GM23338 (cell line): ENCODE data around the gene WHAMM. TPM values are rescaled to one million over a fixed set of nuclear protein-coding genes. Genes with fewer than 3 reads are reported as not detected.

Experiments used
- ATAC-seq: fragments of 200-7000 bp; cut with Tn5 transposase; 3 replicates; pipeline ENCODE4 v1.9.1; 2020
- DNase-seq: peaks from one replicate; pipeline ENCODE4 v3.0.0-alpha.2; 2015; ENCODE audit warnings: low spot score
- H2AFZ ChIP-seq: fragments of 200-600 bp; sonication (generic); 2 replicates; pipeline ENCODE4 v1.8.0; 2016; ENCODE audit warnings: antibody characterized with exemption, mild to moderate bottlenecking, moderate library complexity
- H3F3A ChIP-seq: fragments of 200-600 bp; sonication (generic); replicated peaks from 2 replicates; pipeline ENCODE4 v1.8.0; 2017; ENCODE audit warnings: antibody characterized with exemption, mixed run types, low read depth
- H3K27ac ChIP-seq: fragments of 200-600 bp; sonication (generic); 2 replicates; pipeline ENCODE4 v1.6.1; 2016; ENCODE audit warnings: low read depth
- H3K27me3 ChIP-seq: fragments of 200-600 bp; sonication (generic); 2 replicates; pipeline ENCODE4 v1.8.0; 2016; ENCODE audit warnings: mild to moderate bottlenecking, mixed run types, moderate library complexity; ENCODE audit not compliant: insufficient read depth
- H3K36me3 ChIP-seq: fragments of 200-600 bp; sonication (generic); 2 replicates; pipeline ENCODE4 v1.8.0; 2016; ENCODE audit warnings: mild to moderate bottlenecking; ENCODE audit not compliant: insufficient read depth
- H3K4me1 ChIP-seq: fragments of 200-600 bp; sonication (generic); 2 replicates; pipeline ENCODE4 v1.8.0; 2016; ENCODE audit warnings: mild to moderate bottlenecking, moderate library complexity; ENCODE audit not compliant: insufficient read depth
- H3K4me2 ChIP-seq: fragments of 200-600 bp; sonication (generic); 2 replicates; pipeline ENCODE4 v1.7.1; 2017; ENCODE audit warnings: mixed run types
- H3K4me3 ChIP-seq: fragments of 200-600 bp; sonication (generic); 2 replicates; pipeline ENCODE4 v1.6.1; 2016; ENCODE audit warnings: mixed run types
- H3K79me2 ChIP-seq: fragments of 200-600 bp; sonication (generic); replicated peaks from 2 replicates; pipeline ENCODE4 v1.8.0; 2017; ENCODE audit warnings: mild to moderate bottlenecking; ENCODE audit not compliant: insufficient read depth
- H3K9me2 ChIP-seq: fragments of 200-600 bp; sonication (generic); 2 replicates; pipeline ENCODE4 v1.8.0; 2017; ENCODE audit not compliant: insufficient read depth
- H4K20me1 ChIP-seq: fragments of 200-600 bp; sonication (generic); replicated peaks from 2 replicates; pipeline ENCODE4 v1.8.0; 2017; ENCODE audit warnings: mild to moderate bottlenecking; ENCODE audit not compliant: insufficient read depth
- H3K27ac Mint-ChIP-seq: 2 replicates; pipeline ENCODE4 v1.8.0; 2020; ENCODE audit warnings: inconsistent platforms, mild to moderate bottlenecking, moderate library complexity, mixed read lengths
- H3K27me3 Mint-ChIP-seq: 3 replicates; pipeline ENCODE4 v1.8.0; 2022; ENCODE audit warnings: low read depth, mild to moderate bottlenecking, moderate library complexity, mixed read lengths, inconsistent platforms; ENCODE audit not compliant: insufficient read depth, poor library complexity
- H3K36me3 Mint-ChIP-seq: 3 replicates; pipeline ENCODE4 v1.8.0; 2021; ENCODE audit warnings: low read depth, mild to moderate bottlenecking, inconsistent platforms, moderate library complexity, mixed read lengths
- H3K4me1 Mint-ChIP-seq: 3 replicates; pipeline ENCODE4 v1.8.0; 2020; ENCODE audit warnings: mild to moderate bottlenecking, inconsistent platforms, mixed read lengths
- H3K4me3 Mint-ChIP-seq: 3 replicates; pipeline ENCODE4 v1.8.0; 2021; ENCODE audit warnings: moderate library complexity, mild to moderate bottlenecking, inconsistent platforms, mixed read lengths
- H3K9me3 Mint-ChIP-seq: 3 replicates; pipeline ENCODE4 v1.8.0; 2020; ENCODE audit warnings: moderate library complexity, mild to moderate bottlenecking, inconsistent platforms, mixed read lengths
- CREB1 ChIP-seq: fragments of 250-450 bp; sonication (Bioruptor Pico); IDR thresholded peaks from 2 replicates; pipeline ENCODE4 v1.5.0; 2020; ENCODE audit warnings: low read depth, mild to moderate bottlenecking, moderate library complexity
- CTCF ChIP-seq, 2 experiments: fragments of 200-600 bp in 1 of 2; sonication (generic) in 1 of 2; conservative IDR thresholded peaks; 2 replicates each; pipeline versions ENCODE4 v1.5.1 to v1.6.1; 2016 to 2017; ENCODE audit warnings: antibody characterized with exemption in 2 of 2, low read depth in 2 of 2, mild to moderate bottlenecking in 2 of 2, moderate library complexity in 1 of 2
- ETS1 ChIP-seq: IDR thresholded peaks from 2 replicates; pipeline ENCODE4 v1.6.1; 2016; ENCODE audit warnings: antibody characterized with exemption
- EZH2 ChIP-seq: fragments of 200-600 bp; sonication (generic); IDR thresholded peaks from one replicate; pipeline ENCODE4 v1.8.0; 2017; ENCODE audit warnings: antibody characterized with exemption, mild to moderate bottlenecking, low read depth; ENCODE audit not compliant: unreplicated experiment
- EZH2phosphoT487 ChIP-seq: fragments of 200-600 bp; sonication (generic); IDR thresholded peaks from one replicate; pipeline ENCODE4 v1.8.1; 2018; ENCODE audit warnings: antibody characterized with exemption; ENCODE audit not compliant: unreplicated experiment
- JUNB ChIP-seq: IDR thresholded peaks from one replicate; pipeline ENCODE4 v1.6.1; 2016; ENCODE audit warnings: antibody characterized with exemption; ENCODE audit not compliant: unreplicated experiment
- NANOG ChIP-seq: IDR thresholded peaks from 2 replicates; pipeline ENCODE4 v1.6.1; 2016; ENCODE audit warnings: antibody characterized with exemption, borderline replicate concordance
- POLR2AphosphoS5 ChIP-seq: IDR thresholded peaks from 2 replicates; pipeline ENCODE4 v1.6.1; 2016; ENCODE audit warnings: antibody characterized with exemption, low read depth
- REST ChIP-seq: IDR thresholded peaks from one replicate; pipeline ENCODE4 v1.6.1; 2018; ENCODE audit warnings: antibody characterized with exemption; ENCODE audit not compliant: unreplicated experiment
- STAT1 ChIP-seq: IDR thresholded peaks from one replicate; pipeline ENCODE4 v1.6.1; 2016; ENCODE audit warnings: antibody characterized with exemption; ENCODE audit not compliant: unreplicated experiment
- ZNF114 ChIP-seq: fragments of 250-450 bp; sonication (Bioruptor Pico); IDR thresholded peaks from 2 replicates; pipeline ENCODE4 v1.5.0; 2020; ENCODE audit warnings: mild to moderate bottlenecking, moderate library complexity
- ZNF331 ChIP-seq: fragments of 250-450 bp; sonication (Bioruptor Pico); IDR thresholded peaks from 2 replicates; pipeline ENCODE4 v1.5.0; 2020; ENCODE audit warnings: low read depth, mild to moderate bottlenecking, moderate library complexity
- ZNF462 ChIP-seq: fragments of 250-450 bp; sonication (Bioruptor Pico); IDR thresholded peaks from 2 replicates; pipeline ENCODE4 v1.5.0; 2020; ENCODE audit warnings: mild to moderate bottlenecking, moderate library complexity
- polyA plus RNA-seq: library from polyadenylated mRNA; unstranded; fragments of >200 nt; fragmentation: Nextera tagmentation; extraction: Ambion mirVana; gene quantifications from 2 replicates; pipeline ENCODE4 v1.2.1, GENCODE V29; 2016
- total RNA-seq: library from RNA; depleted of rRNA; stranded (reverse); fragments of >200 nt; shearing (Covaris generic); gene quantifications from 2 replicates; pipeline ENCODE4 v1.2.3, GENCODE V29; 2014

The WHAMM gene
- total and polyA plus RNA-seq, 2 experiments from 2014 or later = 2.2 to 4.1 TPM

- Histone ChIP-seq H3K36me3 (no peaks in the 10 kb centered on the region), H3F3A (no peaks in the 10 kb centered on the region), H3K4me3 (no peak overlapping the region), H3K4me2 (no peak overlapping the region), H3K4me1 (no peaks in the 10 kb centered on the region), H3K79me2 (no peaks in the 10 kb centered on the region), H3K27ac (no peak overlapping the region), H3K9me2 (no peaks in the 10 kb centered on the region), H2AFZ (no peak overlapping the region), H4K20me1 (no peaks in the 10 kb centered on the region), H3K27me3 (no peaks in the 10 kb centered on the region)
- Mint-ChIP-seq H3K27me3 (peaks cover 4% of the 10 kb centered on the region), H3K9me3 (no peaks in the 10 kb centered on the region; the same call in 2 of the 3 replicates), H3K36me3 (no peaks in the 10 kb centered on the region), H3K27ac (no peak overlapping the region), H3K4me3 (no peak overlapping the region), H3K4me1 (no peaks in the 10 kb centered on the region)
- DNase-seq (no peak), ATAC-seq (no peak)
- TF ChIP-seq CTCF (conservative IDR thresholded peaks at IDR 0.05; ENCODE audit: low read depth in 2 of 2) (no peak), ZNF462 (CRISPR knock-in tag) (no peak), REST (no peak), CREB1 (CRISPR knock-in tag) (no peak), EZH2phosphoT487 (no peak), ZNF331 (CRISPR knock-in tag) (no peak), STAT1 (no peak), ETS1 (no peak), NANOG (no peak), ZNF114 (no peak), JUNB (no peak), POLR2AphosphoS5 (no peak), EZH2 (no peak)
These were observed 10.1 kb upstream of the WHAMM start for GRCh38 chr15:82799183-82799841.
